GM08714 (cell line): ENCODE measurements around the gene THSD4.
"Not testable (repeated sequence)": the region's sequence is repeated elsewhere in the genome, so short reads cannot be mapped to it uniquely, and the experiment has no call there.

Experiments
- H3K4me3 ChIP-seq: fragments of 200-500 bp; sonication (Bioruptor generic); 2 replicates; pipeline ENCODE4 v1.5.1; 2014; ENCODE audit warnings: mild to moderate bottlenecking, low read length, inconsistent platforms
- ZNF274 ChIP-seq: IDR thresholded peaks from 2 replicates; pipeline ENCODE4 v1.6.1; 2012; ENCODE audit warnings: mild to moderate bottlenecking, low read depth, low read length

Gene THSD4

DNA sequence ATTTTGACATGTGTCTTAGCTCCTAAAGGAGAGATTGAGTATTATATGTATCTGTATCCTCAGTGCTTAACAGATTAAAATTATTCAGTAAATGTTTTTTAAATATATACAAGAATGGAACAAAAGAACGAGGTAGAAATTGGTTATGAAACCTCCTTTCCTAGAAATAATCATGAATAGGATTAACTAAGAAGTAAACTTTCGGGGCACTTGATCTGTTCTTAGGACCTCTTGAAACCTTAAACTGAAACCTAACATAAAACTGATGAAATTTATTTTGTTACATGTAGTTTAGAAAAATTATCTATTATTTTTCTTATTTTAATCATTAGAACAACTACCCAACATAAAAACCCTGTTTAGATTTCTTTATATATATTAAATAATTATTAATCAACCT lies 311.5 kb downstream of the THSD4 start:
- H3K4me3 ChIP-seq: no peak overlapping the region
- no peak for TF ChIP-seq ZNF274

DNA sequence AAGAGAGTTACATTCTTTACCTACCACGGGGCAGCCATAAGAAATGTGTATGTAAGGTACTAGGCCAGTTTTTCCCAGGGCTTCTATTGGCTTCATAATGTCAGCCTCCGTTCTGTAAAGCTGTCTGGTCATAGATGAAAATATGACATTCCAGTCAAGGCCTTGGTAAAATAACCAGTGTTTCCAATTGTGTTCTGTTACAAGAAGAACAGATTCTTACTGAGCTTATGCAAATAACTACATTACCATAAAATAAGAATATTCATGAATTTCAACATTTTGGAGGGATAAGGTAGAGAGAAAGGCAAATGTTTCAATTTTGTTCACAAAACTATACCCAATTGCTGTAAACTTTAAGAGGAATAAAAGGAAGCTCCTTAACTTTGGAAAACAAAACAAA lies 315.5 kb downstream of the THSD4 start:
- H3K4me3 ChIP-seq: no peak overlapping the region
- no peak for TF ChIP-seq ZNF274

DNA sequence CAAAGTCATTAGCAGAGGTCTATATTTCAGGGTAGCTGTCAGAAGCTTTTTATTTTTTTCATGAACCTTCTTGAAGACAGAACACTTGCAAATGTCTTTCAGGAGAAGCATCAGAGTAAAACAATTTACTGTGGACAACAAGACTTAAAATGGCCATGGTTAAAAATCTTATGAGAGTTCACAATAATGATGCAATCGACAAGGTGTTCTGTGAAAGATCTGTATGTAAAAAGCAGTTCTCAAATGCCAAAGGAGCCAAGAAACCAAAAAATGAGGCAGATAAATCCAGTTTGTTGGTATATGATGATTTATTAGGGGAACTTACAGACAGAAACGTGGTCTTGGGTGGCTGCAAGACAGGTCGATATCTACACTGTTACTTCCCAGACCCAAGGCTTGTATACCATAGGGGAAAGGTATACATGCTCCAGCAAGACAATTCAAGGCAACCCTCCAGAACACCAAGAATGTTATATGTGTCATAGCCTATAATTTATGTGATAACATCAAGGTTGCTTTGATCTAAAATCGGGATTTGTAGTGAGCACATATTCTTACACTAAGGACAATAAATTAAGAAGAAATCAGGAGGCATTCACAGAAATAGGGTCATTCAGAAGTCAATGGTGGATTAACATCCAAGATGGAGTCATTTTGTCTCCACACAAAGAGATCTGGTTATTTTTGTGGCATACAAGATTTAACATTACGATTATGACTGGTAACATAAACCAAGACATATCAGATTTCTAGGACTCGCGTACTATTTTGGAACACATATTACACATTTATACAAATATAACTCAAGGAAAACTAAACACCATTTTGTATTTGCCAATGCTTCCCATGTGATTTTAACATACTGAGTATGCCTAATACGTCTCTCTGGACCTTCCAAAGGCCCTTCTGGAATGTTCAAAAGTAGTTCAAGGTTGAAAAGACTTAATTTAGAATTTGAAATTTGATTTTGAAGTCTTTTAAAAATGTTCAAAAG lies 316.4 kb downstream of the THSD4 start:
- TF ChIP-seq ZNF274: no peak
- H3K4me3 ChIP-seq: no peak overlapping the region

DNA sequence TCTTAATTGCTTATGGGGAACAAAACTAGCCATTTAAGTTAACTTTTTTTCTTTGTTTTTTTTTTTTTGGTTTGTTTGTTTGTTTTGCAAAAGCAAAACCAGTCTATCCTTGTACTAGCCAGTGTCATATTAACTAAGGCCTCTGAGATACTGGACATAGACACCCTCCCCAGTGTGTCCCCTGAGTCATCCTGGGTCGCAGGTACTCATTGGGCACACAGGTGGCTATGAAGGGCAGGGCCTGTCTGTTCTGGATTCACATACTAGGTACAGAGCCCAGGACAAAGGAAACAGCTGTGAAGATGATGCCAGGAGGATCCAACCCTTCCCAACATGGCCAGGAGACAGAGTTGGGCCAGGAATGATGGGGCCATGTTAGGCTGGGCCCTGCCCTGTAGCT lies 318.1 kb downstream of the THSD4 start:
- no peak for TF ChIP-seq ZNF274
- H3K4me3 ChIP-seq: no peak overlapping the region

DNA sequence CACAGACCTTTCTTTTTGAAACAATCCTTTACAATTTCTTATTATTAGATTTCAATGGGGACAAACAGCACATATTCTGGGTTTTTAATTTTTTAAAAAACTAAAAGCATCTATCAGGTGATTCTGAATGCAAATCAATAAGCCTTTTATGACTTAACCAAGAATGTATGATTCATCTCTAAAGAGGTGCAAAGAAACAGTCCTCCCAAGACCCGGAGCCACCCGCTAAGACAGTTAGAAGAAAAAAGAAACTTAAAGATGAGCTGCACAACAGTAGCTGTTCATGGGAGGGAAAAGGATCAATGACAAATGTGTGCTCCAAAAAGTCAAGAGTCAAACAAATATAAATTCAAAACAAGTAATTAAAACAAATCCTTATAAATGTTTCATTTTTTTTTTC lies 319.5 kb downstream of the THSD4 start:
- TF ChIP-seq ZNF274: no peak
- no peak overlapping the region for H3K4me3 ChIP-seq

DNA sequence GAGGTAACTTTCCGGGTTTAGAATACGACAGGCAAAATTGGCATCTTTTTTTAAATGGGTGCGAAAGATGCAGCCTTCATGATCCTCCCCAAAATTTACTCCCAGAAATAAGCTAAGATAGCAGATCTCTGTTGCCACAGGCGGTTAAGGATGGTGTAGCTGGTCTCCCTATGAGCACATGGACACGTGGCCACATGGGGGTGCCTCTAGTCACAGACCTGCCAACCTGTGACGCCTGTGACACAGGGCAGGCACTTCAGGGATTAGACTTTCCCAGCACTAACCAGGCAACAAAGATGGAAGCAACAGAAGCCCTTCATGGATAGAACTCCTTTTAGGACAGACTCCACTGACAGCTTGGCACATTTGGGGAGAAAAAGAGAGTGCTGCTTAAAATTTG lies 320.3 kb downstream of the THSD4 start:
- TF ChIP-seq ZNF274: no peak

DNA sequence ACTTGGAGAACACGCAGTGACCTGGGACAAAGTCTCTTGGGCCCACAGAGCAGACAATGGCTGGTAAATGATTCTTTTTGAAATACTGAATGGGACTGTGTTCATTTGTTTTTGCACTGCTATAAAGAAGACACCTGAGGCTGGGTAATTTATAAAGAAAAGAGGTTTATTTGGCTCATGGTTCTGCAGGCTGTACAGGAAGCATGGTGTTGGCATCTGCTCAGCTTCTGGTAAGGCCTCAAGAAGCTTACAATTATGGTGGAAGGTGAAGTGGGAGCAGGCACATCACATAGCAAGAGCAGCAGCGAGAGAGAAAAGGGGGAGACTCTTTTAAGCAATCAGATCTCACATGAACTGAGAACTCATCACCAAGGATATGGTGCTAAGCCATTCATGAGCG lies 321.6 kb downstream of the THSD4 start:
- TF ChIP-seq ZNF274: no peak
- H3K4me3 ChIP-seq: no peak overlapping the region

More for the DNA sequence above, 320.3 kb downstream of the THSD4 start:
- no peak overlapping the region for H3K4me3 ChIP-seq

DNA sequence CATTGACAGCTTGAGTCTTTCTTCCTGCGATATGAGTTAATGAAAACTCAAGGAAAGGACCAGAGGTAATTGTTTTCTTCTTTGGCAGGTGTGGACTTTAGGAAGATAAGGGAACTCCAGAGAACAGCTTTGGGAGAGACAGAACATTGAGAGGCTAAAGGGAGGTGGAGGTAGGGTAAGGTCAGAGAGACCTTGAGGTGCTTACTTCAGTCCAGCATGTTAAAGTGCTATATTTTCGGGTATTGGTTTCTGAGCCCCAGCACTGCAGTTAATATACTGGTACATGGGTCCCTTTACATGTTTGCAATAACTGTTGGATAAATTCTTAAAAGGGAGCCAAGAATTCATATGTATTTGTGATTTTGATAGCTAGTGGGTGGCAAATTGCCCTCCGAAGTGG lies 322.1 kb downstream of the THSD4 start:
- no peak for TF ChIP-seq ZNF274
- H3K4me3 ChIP-seq: no peak overlapping the region

DNA sequence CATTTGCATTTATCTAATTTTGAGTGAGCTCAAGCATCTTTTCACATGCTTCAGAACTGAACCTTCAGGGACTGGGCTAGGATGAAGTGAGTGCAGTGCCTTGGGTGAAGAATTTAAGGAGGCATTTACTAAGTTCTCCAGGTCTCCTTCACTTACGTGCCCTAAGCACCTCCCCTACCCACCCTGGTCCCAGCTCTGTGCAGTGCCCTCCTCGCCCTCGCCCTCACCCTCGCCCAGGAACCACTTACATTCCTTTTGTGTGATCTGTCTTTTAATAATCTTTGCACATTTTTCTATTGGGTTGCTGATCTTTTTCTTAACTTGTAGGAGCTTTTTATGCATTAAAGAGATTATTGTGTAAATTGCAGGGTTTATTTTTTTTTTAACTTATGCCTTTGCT lies 322.6 kb downstream of the THSD4 start:
- no peak for TF ChIP-seq ZNF274

DNA sequence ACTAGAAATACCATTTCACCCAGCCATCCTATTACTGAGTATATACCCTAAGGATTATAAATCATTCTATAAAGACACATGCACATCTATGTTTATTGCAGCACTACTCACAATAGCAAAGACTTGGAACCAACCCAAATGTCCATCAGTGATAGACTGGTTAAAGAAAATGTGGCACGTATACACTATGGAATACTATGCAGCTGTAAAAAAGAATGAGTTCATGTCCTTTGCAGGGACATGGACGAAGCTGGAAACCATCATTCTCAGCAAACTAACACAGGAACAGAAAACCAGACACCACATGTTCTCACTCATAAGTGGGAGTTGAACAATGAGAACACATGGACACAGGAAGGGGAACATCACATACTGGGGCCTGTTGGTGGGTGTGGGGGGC lies 324.2 kb downstream of the THSD4 start:
- H3K4me3 ChIP-seq: not testable (repeated sequence)

More for the DNA sequence above, 322.6 kb downstream of the THSD4 start:
- H3K4me3 ChIP-seq: no peak overlapping the region

DNA sequence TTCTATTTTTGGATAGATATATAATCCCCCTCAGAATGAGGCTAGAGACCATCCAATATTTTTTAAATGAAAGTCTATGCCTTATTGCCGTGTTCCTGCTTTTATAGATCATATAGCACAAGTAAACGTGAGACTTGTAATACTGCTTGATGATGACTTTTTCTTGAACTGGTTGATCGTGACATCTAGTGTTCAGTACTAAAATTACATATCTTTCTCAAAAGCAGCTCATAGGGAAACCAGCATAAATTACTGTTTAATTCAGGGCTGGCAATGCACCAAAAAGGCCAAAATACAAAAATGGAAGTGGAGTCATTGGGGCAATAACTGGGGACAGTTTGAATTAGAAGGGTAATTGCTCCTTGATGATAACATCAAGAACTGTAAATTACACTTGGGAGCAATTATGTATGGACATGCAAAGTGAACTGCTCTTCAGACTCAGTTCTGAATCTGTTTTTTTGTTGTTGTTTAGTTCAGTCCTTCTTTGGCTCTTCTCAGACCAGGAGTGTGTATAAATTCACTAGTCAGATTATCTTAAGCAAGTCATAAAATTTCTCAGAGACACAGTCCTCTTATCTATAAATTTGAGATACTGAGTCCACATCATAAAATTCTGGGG lies 325.3 kb downstream of the THSD4 start:
- no peak for TF ChIP-seq ZNF274
- no peak overlapping the region for H3K4me3 ChIP-seq

DNA sequence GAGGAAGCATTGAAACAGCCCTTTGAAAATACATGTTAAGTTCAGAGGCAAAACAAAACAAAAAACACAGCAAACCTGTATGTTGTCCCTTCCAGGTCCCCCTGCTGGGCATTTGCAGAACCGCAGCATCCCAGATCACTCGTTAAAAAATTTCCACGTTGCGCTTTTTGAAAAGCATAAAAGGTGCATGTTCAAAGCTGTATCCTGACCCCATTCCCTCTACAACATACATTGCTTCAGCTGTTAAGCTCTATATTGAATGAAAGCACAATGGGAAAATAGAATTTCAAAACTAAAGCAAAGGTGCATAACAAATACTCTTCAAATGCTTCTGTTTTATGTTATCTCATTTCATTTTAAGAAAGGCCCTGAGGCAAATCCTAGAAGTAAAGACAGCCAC lies 328.3 kb downstream of the THSD4 start:
- no peak overlapping the region for H3K4me3 ChIP-seq
- TF ChIP-seq ZNF274: no peak

DNA sequence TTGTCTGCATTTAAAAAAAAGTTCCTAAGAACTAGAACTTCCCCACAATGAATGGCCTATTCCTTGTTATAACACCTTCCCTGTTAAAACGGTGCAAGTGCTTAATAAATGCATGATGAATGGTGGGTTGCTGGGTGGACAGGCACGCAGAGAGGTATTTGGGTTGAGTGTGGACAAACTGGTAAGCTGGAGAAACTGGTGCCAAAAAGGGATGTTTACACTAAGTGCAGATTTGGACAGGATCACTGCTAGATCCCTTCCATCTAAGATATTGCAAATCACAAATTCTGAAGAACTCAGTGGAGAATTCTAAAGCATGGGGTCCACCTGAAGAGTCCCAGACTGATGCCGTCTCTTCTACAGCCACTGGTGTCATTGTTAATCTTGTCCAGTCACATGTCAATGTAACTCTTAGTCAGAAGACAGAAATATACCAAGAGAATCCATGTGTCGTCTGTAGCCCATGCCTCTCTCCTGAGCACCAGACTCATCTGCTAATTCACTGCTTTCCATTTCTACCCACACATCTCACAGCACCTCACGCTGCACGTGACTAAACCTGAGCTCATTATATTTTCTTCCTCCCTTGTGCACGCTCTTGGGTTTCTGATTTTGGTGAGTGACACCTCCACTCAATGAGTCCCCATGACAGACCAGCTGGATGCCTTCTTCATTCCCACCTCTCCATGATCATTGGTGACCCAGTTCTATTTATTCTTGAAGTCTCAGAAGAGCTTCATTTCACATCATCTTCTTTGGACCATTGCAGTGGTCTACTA lies 328.9 kb downstream of the THSD4 start:
- TF ChIP-seq ZNF274: no peak
- no peak overlapping the region for H3K4me3 ChIP-seq

DNA sequence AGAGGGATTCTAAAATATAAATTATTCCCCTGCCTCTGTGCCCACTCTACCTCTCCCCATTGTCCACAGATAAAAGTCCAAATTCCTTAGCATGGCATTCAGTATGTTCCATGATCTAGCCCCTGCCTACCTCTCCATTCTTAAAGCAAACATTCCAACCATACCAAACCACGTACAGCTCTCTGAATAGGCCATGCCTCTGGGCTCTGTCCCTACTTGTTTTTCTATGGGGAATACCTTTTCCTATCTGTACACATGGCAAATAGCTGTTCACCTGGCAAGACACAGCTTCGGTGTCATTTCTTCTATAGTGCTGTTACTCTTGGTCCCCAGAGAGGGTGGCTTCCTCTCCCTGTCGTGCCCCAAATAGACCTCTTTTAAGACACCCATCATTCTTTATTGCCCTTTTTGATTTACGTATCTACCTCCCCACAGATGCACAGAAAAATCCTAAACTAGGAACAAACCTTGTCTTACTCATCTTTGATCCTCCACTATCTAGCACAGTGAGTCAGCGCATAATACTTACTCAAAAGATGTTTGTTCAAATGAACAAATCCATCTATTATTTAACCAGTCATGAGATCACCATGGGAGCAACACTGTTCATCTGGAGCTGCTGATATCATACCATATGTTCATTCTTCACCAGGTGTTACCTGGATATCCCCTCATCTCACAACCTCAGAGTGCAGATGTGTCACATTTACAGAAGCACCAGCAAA lies 329.8 kb downstream of the THSD4 start:
- H3K4me3 ChIP-seq: no peak overlapping the region
- TF ChIP-seq ZNF274: no peak
